AG09309 (cell line): ENCODE results near the gene RHOA.
"Not testable (repeated sequence)": the region's sequence is repeated elsewhere in the genome, so short reads cannot be mapped to it uniquely, and the experiment has no call there.

ENCODE experiments used
- DNase-seq: peaks from one replicate; pipeline ENCODE4 v3.0.0-alpha.2; 2010; ENCODE audit warnings: low read depth
- H3K4me3 ChIP-seq: 2 replicates; pipeline ENCODE4 v1.5.1; 2011; ENCODE audit warnings: mild to moderate bottlenecking, low read depth, low read length, moderate library complexity; ENCODE audit not compliant: control insufficient read depth
- CTCF ChIP-seq: IDR thresholded peaks from 2 replicates; pipeline ENCODE4 v1.5.1; 2011; ENCODE audit warnings: mild to moderate bottlenecking, low read depth, low read length, inconsistent platforms; ENCODE audit not compliant: insufficient read depth, control insufficient read depth; ENCODE audit errors: missing control alignments

RHOA gene

GRCh38 chr3:49333916-49334633 is 77.7 kb downstream of the RHOA start:
- TF ChIP-seq CTCF, result no peak
- no peak for DNase-seq
- no peak overlapping the region for H3K4me3 ChIP-seq

- no peak for TF ChIP-seq CTCF
- no peak overlapping the region for H3K4me3 ChIP-seq
- no peak for DNase-seq
Measured at GRCh38 chr3:49333091-49333490, 78.7 kb downstream of the RHOA start.

GRCh38 chr3:49329186-49329585 is 82.6 kb downstream of the RHOA start:
- TF ChIP-seq CTCF, result no peak
- DNase-seq, result no peak
- no peak overlapping the region for H3K4me3 ChIP-seq

- not testable (repeated sequence) for DNase-seq, H3K4me3 ChIP-seq
Measured at GRCh38 chr3:49328350-49328749, 83.4 kb downstream of the RHOA start.

GRCh38 chr3:49327485-49327884 is 84.3 kb downstream of the RHOA start:
- TF ChIP-seq CTCF, result no peak
- no peak overlapping the region for H3K4me3 ChIP-seq
- no peak for DNase-seq

- no peak for DNase-seq
- no peak for TF ChIP-seq CTCF
- no peak overlapping the region for H3K4me3 ChIP-seq
Measured at GRCh38 chr3:49324768-49325167, 87.0 kb downstream of the RHOA start.

- H3K4me3 ChIP-seq, result no peak overlapping the region
- DNase-seq, result no peak
- TF ChIP-seq CTCF, result no peak
Measured at GRCh38 chr3:49316696-49317457, 94.9 kb downstream of the RHOA start.
